ENCODE results near the gene RPS6KA1.
"Not testable (repeated sequence)": the region's sequence is repeated elsewhere in the genome, so short reads cannot be mapped to it uniquely, and the experiment has no call there.

RPS6KA1 gene

DNA sequence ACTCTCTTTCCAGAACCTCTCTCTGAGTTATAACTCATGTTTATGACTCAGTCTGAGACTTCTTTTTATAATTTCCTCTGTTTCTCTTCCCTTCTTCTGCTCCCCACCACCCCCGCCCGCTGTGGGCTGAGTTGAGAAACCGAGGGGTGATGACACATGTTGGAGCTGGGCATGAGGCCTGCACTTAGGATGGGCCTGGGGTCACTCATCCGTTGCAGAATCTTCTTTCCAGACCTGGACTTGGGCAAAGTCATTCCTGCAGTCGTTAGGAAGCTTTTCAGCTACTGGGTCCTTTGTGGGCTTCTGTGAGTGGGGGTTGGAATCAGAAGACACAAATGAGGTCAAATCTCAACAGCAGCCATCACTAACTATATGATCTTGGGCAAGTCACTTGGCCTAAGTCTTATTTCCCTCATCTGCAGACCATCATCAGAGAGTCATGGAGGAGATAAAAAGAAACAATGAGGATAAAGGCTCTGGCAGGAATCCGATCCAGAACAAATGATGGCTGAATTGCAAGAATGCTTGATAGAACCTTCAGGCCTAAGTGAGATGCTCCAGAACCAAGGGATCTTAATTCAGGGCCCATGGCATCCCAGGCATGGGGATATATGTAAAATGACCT lies 53.4 kb downstream of the RPS6KA1 start:
- Histone ChIP-seq H3K4me3 (no peak overlapping the region), H3K27ac (peak overlapping the region in 3 of 21 experiments; percentile 0 to 36 (median 14))

DNA sequence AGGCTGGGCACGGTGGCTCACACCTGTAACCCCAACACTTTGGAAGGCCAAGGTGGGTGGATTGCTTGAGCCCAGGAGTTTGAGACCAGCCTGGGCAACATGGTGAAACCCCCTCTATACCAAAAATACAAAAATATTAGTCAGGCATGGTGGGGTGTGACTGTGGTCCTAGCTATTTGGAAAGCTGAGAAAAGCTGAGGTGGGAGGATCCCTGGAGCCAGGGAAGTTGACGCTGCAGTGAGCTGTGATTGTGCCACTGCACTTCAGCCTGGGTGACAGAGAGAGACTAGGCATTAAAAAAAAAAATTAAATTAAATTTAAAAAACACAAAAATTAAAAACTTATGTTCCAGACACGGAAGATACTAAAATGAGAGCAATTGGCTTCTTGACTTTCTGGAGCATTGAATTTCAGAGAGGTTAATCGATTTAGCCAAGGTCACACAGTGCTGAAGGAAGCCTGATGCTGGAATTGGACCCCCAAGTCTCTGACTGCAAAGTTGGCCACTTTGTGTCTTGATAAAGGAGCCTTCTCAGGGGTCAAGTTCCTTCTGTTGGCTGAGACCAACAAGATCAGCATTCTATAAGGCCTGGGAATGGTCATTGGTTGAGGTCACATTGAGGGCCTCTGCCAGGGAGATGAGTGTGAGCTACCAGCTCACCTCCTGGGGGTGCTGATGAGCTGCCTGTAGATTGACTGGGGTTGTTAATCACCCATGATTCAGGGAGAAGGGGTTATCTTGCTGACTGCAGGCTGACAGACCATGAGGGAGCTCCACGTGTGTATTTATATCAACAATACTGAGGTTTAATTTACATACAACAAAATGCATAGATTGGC lies 54.3 kb downstream of the RPS6KA1 start:
- Histone ChIP-seq H3K4me3 (no peak overlapping the region), H3K27ac (peak overlapping the region in 2 of 21 experiments; percentile 0 to 36)

DNA sequence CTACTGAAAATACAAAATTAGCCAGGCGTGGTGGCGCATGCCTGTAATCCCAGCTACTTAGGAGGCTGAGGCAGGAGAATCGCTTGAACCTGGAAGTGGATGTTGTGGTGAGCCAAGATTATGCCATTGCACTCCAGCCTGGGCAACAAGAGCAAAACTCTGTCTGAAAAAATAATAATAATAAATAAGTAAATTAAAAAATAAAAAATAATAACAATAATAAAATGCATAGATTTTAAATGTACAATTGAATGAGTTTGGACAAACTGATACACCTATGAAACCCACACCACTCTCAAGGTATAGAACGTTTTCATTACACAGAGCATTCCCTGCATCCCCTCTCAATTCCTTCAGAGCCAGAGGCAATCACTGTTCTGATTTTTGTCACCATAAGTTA lies 55.0 kb downstream of the RPS6KA1 start:
- H3K27ac ChIP-seq, result not testable (repeated sequence)

DNA sequence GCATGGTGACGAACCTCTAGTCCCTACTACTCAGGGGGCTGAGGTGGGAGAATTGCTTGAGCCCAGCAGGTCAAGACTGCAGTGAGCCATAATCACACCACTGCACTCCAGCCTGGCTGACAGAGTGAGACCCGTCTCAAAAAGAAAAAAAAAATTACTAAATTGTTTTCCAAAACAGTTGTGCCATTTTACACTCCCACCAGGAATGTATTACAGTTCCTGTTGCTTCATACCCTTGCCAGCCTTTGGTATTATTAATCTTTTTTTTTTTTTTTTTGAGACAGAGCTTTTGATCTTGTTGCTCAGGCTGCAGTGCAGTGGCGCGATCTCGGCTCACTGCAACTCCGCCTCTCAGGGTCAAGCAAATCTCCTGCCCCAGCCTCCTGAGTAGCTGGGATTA lies 55.9 kb downstream of the RPS6KA1 start:
- no peak overlapping the region for H3K27ac ChIP-seq
- H3K4me3 ChIP-seq, result no peak overlapping the region

More for the DNA sequence above, 55.0 kb downstream of the RPS6KA1 start:
- H3K4me3 ChIP-seq, result not testable (repeated sequence)

DNA sequence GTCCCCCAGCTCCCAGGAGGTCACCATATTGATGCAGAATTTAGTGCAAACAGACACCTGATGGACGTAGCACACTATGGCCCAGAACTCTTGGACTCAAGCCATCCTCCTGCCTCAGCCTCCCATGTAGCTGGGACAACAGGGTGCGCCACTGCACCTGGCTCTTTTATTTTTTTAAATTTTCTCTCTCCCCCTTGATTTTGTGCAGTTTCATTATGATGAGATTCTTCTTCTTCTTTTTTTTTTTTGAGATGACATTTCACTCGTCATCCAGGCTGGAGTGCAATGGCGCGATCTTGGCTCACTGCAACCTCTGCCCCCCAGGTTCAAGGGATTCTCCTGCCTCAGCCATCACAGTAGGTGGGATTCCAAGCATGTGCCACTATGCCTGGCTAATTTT lies 63.8 kb downstream of the RPS6KA1 start:
- no peak overlapping the region for H3K27ac ChIP-seq
- no peak overlapping the region for H3K4me3 ChIP-seq

DNA sequence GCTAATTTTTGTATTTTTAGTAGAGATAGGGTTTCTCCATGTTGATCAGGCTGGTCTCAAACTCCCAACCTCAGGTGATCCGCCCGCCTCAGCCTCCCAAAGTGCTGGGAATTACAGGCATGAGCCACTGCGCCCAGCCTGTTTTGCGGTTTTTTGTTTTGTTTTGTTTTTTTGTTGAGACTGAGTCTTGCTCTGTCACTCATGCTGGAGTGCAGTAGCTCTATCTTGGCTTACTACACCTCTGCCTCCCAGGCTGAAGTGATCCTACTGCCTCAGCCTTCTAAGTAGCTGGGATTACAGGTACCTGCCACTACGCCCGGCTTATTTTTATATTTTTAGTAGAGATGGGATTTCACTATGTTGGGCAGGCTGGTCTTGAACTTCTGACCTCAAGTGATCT lies 65.0 kb downstream of the RPS6KA1 start:
- not testable (repeated sequence) for H3K27ac ChIP-seq

DNA sequence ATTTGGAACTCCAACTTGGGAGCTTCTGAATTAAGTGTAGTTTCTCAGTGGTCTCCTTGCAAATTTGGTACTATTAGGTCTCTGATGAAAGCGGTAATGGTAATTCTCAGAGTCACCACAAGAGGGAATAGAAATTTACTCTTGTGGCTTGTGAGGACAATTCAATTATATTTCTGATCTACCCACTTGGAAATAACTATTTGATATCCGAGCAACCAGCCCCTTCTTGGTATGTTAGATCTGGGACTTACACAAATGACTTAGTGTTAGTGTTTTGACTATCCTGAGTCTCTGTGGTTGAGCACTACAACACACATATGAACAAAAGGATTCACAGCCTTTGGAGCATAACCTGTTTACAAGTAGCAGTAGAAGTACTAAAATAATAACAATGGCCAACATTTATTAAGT lies 68.1 kb downstream of the RPS6KA1 start:
- H3K27ac ChIP-seq, result no peak overlapping the region

More for the DNA sequence above, 65.0 kb downstream of the RPS6KA1 start:
- not testable (repeated sequence) for H3K4me3 ChIP-seq

DNA sequence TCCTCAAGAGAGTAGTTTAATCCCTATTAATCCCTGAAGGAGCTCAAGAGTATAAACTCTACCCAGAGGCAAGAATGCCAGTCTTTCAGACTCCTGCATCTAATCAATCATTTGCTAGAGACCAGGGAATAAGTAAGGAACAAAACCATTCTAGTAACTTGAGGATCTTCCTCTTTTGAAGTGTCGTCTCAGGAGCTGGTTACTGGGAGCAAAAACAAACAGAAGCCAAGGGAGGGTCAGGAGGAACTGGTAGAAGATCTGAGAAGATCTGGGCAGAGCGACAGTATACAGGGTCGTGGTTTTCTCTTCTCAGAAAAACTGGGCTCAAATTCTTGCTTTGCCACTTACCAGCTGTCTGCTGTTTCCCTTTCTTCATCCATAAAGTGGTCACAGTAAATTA lies 69.3 kb downstream of the RPS6KA1 start:
- Histone ChIP-seq H3K4me3 (no peak overlapping the region), H3K27ac (peak overlapping the region in 2 of 21 experiments; percentile 14 to 33)

More for the DNA sequence above, 68.1 kb downstream of the RPS6KA1 start:
- H3K4me3 ChIP-seq, result no peak overlapping the region

DNA sequence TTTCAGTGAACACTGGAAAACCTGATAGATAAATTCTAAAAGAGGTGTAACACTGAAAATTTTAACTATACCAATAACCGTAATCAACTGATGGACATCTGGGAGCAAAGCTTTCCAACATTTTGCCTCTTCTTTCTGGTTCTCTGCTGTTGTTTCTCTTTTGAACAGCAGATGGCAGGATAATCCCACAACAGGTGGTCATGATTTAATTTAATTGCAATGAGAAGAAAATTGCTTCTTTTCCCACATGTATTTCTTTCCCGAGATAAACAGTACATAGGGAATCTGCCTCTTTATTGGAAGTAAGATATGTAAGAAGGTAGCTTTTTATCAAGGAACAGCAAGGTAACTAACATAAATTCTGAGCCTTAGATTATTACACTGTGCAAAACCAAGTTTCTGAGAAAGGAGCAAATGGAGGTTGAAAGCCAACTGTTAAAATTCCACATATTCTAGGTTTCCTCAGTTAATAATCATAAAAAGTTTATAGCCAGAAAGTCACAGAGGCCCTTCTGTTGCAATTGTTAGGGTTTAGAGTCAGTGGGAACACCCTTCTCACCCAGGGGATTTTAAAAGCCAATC lies 72.9 kb downstream of the RPS6KA1 start:
- Histone ChIP-seq H3K27ac (no peak overlapping the region), H3K4me3 (no peak overlapping the region)

DNA sequence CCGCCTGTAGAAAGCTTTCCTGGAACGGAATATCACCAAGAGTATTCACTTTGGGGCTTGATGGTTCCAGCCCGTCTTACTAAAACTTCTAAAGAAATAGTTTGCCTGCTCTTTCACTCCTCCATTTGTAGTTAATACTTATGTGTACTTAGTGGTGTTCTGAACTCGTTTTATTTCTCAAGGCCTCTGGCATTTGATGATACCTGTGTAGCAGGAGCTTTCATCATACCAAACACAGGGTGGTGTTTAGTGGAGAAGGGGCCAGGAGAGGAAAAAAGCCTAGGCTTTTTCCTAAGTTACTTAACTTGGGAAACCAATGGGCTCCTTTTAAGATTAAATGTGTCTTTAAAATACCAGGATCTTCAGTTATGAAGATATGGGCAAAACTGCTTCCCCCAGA lies 74.3 kb downstream of the RPS6KA1 start:
- Histone ChIP-seq H3K27ac (peak overlapping the region in 1 of 21 experiments; percentile 15), H3K4me3 (no peak overlapping the region)

DNA sequence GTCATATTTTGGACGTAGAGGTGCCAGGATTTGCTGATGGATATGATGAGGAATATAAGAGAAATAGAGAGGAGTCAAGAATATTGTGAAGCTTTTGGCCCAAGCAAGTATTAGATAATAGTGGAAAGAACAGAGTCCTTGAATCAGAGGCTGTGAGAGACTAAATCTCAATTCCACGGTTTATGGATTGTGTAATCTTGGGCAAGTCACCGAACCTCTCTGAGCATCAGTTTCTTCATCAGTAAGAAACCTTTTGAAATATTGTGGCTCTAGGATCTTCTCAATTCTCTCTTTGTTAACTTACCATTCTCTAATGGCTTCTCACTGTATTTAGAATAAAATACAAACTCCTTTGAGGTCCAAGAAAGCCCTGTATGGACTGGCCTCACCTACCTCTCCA lies 77.6 kb downstream of the RPS6KA1 start:
- no peak overlapping the region for H3K4me3 ChIP-seq
- H3K27ac ChIP-seq, result no peak overlapping the region

DNA sequence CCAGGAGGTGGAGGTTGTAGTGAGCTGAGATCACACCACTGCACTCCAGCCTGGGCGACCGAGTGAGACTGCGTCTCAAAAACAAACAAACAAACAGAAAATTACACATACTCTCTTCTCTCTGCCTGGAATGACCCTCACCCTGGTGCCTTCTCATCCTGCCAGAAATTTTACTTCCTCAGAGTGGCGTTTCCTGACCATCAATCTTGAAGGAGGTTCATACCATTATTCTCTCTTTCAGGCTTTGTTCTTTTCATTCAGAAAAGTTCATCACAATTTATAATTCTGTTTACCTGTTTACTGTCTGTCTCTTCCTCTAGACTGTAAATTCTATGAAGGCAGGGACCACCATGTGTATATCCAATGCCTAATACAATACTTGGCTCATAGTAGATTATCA lies 79.3 kb downstream of the RPS6KA1 start:
- no peak overlapping the region for H3K27ac ChIP-seq
- H3K4me3 ChIP-seq, result no peak overlapping the region

DNA sequence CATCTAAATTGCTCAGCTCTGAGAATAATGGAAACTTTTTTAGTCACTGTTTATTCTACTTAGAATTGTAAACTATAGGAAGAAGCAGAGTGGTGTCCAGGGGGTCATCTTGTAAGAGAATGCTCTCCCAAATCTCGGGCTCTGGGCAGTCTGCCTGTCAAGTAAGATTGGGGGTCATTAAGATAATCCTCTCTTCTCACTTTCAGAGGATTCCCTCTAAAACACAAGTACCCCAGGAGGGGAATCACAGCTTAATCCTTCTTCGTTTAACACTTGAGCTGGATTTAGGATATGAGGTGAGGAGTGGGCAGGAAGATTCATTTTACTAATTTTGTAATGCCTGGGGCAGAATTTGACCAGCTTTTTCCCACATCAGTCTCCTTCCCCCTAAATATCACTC lies 81.2 kb downstream of the RPS6KA1 start:
- H3K4me3 ChIP-seq, result no peak overlapping the region
- no peak overlapping the region for H3K27ac ChIP-seq

DNA sequence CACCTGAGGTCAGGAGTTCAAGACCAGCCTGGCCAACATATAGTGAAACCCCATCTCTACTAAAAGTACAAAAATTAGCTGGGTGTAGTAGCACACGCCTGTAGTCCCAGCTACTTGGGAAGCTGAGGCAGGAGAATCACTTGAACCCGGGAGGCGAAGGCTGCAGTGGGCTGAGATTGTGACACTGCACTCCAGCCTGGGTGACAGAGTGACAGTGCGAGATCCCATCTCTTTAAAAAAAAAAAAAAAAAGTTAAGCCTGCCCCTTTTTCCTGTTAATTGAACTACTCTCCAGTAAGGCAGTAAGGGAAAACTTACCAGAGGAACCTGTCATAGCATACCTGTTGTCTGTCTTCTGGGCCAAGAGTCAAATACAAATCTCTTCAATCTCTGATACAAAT lies 83.1 kb downstream of the RPS6KA1 start:
- not testable (repeated sequence) for H3K4me3 ChIP-seq, H3K27ac ChIP-seq

DNA sequence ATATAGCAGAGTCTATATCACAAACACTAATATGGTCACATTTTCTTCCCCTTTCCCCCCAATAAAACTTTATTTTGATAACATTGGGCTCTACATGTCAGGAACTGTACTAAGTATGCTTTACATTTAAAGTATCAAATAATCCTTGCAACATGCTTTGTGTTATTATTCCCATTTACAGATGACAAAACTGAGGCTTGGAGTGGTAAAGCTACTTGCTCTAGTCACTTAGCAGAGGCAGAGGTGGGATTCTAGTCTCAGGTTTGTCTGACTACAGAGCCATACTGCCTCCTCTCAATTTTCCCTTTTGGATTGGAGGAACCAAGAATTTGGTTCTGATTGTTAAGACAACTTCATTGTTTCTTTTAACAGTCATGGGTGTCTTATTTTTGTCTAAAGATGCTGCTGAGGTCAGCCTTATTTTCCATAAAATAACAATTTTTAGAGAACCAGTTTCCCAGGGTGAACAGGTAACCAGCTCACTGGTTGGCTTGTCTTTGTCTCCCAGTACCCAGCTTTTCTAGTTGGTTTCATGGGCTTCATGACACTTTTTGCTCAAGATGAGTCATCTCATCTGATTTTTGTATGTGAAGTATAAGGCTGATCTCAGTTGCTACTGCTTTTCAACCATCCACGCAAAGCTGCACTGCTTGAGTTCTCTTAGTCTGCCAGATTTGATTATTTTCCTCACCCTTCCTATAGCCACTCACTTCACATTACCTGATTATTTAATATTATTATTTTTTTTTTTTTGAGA lies 85.3 kb downstream of the RPS6KA1 start:
- Histone ChIP-seq H3K4me3 (no peak overlapping the region), H3K27ac (no peak overlapping the region)

DNA sequence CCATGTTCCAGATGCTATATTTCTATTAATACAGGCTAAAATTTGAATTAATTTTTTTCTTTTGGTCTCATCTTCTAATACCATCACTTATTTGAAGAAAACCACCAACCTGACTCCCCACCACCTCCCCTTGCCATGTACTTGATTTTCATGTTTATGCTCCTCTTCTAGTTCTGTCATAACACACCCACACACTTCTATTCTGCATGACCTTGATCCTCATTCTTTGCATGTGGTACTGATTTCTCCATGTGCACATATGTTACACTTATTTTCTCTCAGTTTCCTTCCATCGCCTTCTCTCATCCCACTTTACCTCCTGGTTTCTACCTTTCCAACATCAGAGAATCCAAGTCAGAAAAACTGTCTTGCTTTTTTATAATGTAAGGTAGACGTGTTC lies 87.3 kb downstream of the RPS6KA1 start:
- no peak overlapping the region for H3K4me3 ChIP-seq
- no peak overlapping the region for H3K27ac ChIP-seq

DNA sequence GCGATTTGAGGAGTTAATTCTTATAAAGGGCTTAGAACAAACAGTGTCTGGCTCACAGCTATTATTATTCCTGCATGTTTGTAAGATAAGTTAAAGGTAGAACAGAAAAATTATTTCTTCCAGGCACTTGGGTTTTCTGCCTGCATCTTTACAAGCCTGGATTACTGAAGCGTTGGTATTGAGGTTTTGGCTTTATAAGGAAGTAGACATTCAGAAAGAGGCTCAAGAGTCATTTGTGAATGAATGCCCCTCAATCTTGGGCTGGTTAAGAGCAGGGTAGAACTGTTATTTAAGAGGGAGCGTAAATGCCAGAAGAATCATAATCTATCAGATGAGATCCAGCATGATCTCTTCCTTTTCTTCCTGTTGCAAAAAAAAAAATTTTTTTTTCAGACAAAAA lies 89.0 kb downstream of the RPS6KA1 start:
- H3K4me3 ChIP-seq, result no peak overlapping the region
- H3K27ac ChIP-seq, result peak overlapping the region in 13 of 21 experiments; percentile 97 to 100 (median 99)
